KBM-7 (cell line): ENCODE results near the gene ETHE1.

Experiments
- DNase-seq: peaks from one replicate; pipeline ENCODE4 v3.0.0-alpha.2; 2015
- in situ Hi-C: fragments of 300-500 bp; cut with MboI; formaldehyde crosslinking; loops from 2 replicates; pipeline ENCODE4 v1.14.3; 2020; ENCODE audit warnings: low sequenced_read_pairs, low pct_unique_long_range_greater_than_20kb, mixed read lengths

Gene ETHE1, protein sequence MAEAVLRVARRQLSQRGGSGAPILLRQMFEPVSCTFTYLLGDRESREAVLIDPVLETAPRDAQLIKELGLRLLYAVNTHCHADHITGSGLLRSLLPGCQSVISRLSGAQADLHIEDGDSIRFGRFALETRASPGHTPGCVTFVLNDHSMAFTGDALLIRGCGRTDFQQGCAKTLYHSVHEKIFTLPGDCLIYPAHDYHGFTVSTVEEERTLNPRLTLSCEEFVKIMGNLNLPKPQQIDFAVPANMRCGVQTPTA

DNA sequence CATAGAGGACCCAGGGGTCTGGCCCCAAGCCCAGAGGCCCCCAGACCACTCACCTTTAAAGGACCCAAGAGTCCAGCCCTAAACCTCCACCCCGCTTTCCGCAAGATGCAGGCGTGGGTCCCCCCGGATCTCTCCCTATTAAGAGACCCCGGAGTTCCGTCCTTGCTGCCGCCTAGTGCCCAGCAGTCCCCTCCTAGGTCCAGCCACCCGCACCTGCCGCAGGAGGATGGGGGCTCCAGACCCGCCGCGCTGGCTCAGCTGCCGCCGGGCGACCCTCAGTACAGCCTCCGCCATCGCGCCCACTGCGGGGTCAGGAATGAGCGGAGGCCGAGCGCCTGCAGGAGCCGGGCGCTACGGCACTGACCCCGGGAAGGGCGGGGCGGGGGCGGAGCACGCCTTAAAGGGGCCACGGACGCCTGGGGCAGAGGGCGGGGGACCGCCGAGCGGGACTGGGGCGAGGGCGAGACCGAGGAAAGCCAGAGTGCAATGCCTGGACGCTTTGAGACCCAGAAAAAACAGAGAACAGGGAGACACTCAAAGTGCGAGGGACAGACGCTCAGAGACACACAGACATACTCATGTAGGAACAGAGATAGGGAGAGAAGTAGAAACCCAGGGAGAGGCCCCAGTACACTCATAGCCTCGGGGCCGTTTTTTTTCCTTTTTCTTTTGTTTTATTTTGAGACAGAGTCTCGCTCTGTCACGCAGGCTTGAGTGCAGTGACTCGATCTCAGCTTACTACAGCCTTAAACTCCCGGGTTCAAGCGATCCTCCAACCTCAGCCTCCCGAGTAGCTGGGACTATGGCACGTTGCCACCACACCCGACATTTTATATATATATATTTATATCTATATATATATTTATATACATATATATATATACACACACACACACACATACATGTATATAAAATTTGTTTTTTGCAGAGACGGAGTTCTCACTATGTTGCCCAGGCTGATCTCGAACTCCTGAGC, at the start of gene ETHE1:
ETHE1 (minus strand) TSS at position 318 of the 976 bp plus-strand sequence; CDS start at position 294, 24 bp downstream.
- peak; percentile 74 for DNase-seq
- in situ Hi-C loops = no loop called here

DNA sequence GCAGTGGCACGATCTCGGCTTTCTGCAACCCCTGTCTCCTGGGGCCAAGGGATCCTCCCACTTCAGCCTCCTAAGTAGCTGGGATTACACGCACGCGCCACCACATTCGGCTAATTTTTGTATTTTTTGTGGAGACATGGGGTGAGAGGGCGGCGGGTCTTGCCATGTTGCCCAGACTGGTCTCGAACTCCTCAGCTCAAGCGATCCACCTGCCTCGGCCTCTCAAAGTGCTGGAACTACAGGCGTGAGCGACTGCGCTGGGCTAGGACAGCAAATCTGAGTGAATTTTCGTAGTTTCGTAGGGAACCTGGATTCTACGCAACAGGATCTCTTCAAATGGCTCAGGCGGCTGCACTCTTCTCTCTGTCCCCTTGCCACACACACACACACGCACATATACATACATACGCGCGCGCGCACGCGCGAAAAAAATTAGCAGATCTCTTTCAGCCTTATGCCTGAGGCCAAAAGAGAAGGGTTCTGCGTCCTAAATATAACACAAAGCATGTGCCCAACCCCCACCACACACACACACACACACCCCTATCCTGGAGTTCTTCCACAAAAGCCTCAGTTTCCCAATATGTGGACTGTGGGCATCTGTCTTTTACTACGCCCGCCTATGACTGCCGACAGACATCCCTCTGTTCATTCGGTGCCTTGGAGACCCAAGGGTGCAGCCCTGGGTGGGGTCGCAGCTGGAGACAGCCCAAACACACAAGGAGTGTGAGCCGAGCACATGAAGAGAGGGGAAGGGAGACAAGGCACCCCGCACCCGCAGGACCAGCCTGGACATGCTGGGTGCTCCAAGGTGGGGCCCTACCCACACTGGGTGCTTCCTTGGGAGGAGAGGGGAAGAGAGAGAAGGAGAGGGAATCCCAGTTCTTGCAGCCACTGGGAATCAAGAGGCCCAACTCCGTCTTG, 49.2 kb upstream of the ETHE1 start:
- no peak for DNase-seq

DNA sequence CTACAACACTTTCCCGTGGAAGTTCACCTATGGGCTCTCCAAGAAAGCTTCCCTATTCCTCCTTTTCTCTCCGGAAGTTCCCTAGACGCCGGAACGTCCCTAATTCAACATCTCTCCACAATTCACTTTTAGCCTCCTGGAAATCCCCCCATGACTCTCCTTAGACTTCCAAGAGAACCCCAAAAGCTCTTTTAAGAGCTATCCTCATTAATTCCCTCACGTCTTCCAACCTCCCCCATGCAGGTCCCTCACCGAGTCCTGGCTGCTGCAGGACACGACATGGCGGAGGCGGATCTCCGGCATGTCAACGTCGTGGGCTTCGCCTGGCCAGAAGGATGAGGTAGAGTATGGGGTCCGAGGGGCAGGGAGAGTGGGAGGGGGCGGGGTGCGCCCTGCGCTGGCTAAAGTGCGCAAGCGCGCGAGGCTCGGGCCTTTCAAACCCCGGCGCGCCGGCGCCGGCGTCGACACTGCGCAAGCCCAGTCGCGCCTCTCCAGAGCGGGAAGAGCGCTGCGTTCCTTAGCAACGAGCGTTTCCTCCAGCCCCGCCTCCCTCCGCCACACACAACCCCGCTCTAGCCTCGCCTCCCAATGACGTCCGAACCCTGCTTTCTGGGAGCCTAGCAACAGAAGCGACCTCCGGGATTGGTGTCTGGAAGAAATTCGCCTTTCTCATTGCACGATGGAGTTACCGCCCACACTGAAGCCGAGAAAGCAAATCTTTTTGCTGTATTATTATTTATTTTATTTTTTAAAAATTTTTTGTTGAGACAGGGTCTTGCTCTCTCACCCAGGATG, 48.4 kb upstream of the ETHE1 start, which contains the start of the genes PINLYP and XRCC1:
PINLYP (plus strand) TSS at position 646 of the 795 bp plus-strand sequence. CDS start 1,391 bp downstream, outside the sequence.
XRCC1 (minus strand) TSS at position 372 of the 795 bp plus-strand sequence; CDS start at position 303, 69 bp downstream.
- DNase-seq = peak; percentile 99
- in situ Hi-C loops = no loop called here

More for the DNA sequence above, 49.2 kb upstream of the ETHE1 start:
- in situ Hi-C loops = no loop called here

DNA sequence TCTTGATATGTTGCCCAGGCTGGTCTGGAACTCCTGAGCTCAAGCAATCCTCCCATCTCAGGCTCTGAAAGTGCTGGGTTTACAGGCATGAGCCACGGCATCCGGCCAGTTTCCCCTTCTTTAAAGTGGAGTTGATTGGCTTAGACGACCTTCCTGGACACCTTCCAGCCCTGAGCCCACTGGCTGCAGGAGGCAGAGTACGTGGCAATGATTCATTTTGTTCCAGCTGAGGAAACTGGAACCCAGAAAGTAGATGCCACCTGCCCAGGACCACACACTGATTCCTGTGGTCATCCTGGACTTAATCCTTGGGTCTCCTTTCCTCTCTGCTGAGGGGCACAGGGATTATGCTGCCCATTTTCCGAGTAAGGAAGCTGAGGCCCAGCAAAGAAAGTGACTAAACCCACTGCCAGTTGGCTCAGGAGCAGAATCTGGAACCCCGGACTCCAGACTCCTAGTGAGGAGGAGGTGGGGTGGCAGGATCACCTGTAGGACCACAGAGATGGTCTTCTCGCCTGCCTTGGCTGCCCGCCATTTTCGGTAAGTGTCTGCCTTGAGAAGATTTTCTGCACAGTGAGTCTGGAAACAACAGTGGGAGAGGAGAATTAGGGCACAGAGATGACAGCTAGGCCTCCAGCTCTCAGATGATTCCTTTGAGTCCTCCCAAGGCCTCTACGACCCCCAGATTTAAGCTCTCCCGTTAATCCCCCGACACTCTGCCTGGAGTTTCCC, 47.6 kb upstream of the ETHE1 start:
- in situ Hi-C loops = no loop called here
- no peak for DNase-seq

DNA sequence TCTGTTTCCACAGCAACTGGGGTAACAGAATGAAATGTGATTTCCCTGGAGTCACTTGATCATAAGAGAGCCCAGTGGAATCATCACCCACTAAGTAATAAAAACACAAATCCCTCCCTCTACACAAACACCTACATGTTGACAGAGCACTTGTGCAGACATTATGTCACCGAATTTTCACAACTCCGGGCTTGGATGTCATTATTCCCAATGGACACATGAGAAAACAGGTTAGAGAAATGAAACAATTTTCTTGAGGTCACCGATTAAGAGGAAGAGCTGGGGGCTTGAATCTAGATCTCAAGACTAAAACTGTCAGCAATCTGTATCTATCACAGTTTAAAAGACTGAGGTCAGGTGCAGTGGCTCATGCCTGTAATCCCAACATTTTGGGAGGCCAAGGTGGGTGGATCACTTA, 45.2 kb upstream of the ETHE1 start:
- in situ Hi-C loops = no loop called here
- no peak for DNase-seq

DNA sequence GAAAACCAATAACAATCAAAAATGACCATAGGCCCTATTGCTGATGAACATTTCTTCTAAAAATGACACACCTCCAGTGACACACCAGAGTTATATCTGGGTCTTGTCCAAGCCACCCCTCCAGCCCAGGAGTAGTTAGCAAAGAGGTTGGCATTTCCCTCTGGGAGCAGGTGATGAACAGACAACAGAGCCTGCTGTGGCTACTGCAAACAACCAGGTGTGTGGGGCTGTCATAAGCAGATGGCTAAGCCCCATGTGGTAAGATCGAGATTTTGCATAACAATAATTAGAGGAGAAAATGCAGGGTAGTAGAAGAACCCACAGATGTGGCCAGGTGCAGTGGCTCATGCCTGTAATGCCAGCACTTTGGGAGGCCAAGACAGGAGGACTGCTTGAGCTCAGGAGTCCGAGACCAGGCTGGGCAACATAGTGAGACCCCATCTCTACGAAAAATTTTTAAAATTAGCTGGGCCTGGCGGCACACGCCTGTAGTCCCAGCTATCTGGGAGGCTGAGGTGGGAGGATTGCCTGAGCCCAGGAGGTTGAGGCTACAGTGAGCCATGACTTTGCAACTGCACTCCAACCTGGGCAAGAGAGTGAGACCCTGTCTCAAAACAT, 43.3 kb upstream of the ETHE1 start:
- DNase-seq = no peak
- in situ Hi-C loops = no loop called here

DNA sequence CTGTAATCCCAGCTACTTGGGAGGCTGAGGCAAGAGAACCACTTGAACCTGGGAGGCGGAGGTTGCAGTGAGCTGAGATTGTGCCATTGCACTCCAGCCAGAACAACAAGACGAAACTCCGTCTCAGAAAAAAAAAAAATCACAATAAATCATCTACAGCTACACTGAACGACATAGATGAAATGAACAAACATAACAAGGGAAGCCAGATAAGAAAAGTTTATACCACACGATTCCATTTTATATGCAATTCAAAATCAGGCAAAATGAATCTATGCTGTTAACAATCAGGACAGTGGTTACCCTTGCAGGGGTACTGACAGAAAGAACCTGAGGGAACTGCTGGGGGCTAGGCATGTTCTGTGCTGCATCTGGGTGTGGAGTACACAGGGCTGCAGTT, 42.7 kb upstream of the ETHE1 start:
- no peak for DNase-seq
- in situ Hi-C loops = no loop called here

DNA sequence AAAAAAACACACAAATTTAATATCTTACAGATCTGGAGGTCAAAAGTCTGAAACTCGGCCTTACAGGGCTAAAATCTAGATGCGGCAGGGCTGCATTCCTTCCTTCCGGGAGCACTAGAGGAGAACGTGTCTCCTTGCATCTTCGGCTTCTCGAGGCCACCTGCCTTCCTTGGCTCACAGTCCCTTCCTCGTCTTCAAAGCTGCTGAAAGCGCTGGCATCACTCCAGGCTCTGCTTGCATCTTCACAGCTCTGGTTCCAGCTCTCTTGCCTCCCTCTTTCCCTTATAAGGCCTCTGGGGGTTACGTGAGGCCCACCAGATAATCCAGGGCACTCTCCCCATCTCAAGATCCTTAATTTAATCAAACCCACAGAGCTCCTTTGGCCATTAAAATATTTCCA, 37.8 kb upstream of the ETHE1 start:
- in situ Hi-C loops = no loop called here
- DNase-seq = no peak

DNA sequence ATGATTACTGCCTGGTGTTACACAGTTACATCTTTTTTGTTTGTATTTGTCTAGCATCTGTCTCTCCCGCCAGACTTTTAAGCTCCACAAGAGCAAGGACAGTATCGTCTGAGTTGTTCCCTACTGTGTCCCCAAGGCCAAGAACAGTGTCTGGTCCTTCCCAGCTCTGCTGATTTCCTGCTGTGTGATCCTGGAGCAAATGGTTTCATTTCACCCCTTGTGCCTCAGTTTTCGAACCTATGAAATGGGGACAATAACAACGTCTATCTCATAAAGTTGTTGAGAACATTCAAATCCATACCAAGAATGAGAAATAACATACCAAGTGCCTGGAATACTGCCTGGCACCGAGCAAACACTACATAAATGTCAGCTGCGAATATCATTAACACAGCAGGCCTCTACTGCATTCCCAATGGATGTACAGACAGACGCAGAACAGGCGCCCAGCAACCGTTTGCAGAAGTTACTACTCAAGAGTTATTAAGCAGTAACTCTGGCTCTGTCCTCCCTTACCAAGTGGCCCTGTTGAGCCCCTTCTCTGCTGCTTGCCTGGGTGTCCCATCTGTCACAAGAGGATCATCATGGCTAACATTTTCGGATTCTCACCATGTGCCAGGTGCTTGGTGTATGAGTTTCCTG, 36.9 kb upstream of the ETHE1 start:
- in situ Hi-C loops = no loop called here
- DNase-seq = no peak

DNA sequence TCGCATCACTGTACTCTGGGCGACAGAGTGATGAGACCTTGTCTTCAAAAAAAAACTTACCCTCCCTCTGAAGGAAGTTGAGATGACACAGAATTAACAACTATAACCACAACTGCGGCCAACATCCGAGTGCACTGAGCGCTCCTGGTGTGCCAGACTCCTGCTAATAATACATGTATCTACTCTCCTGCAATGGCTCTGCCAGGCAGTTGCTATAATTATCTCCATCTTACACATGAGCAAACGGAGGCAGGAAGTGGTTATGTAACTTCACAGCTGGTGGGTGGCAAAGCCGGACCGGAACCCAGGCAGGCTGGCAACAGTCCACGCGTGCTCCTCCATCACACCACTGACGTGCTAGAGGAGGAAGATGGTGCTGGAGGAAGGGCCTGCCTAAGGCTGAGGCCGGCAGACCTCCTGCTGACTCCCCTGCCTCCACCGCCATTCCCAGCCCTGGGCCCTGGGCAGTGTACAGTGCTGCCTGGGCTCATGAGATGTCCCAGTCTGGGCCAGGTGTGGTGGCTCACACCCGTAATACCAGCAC, 35.8 kb upstream of the ETHE1 start:
- peak; percentile 99 for DNase-seq
- in situ Hi-C loops = no loop called here

DNA sequence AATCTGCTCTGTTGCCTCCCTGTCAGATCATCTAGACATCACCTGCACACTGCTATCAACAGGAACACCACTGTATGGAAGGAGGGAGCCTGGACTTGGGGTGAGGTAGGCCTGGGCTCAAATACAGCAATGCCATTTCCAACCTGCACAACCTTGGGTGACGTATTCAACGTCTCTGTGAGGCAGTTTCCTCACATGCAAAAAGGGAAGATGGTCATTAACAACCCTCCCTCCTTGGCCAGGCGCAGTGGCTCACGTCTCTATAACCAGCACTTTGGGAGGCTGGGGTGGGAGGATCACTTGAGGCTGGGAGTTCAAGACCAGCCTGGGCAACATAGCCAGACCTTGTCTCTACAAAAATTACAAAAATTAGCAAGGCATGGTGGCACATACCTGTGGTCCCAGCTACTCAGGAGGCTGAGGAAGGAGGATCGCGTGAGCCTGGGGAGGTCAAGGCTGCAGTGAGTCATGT, 35.3 kb upstream of the ETHE1 start:
- DNase-seq = no peak
- in situ Hi-C loops = no loop called here

DNA sequence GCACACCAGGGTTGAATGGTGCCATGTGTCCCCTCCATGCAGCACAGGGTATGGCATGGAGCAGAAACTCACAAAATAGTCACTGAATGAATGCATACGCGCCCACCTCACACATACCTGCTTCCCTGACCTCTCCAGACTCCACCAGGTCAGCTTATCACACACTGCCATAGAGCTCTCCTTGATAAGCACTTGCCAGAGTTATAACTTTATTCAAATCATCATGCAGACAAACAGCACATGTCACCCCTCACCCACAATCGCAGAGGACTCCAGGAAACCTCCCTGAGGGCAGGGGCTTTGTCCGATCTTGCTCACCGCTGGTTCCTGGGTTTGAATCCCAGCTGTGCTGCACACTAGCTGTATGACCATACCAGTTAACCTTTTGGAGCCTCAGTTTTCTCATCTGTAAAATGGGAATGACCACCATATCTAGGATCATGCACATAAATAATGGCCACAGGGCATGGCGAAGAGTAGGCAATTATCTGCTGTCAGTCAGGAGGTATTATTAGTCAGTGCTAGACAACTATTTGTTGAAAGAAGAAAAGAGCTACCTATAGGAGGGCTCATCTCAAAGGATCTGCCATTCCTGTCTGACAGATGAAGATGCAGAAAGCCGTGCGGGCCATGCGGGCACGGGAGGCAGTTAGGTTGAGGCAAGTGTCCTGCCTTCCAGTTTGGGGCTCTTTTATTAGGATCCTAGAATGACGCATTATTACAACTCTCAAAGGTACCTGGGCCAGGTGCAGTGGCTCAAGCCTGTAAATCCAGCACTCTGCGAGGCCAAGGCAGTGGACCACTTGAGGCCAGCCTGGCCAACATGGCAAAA, 34.4 kb upstream of the ETHE1 start:
- DNase-seq = no peak
- in situ Hi-C loops = no loop called here

DNA sequence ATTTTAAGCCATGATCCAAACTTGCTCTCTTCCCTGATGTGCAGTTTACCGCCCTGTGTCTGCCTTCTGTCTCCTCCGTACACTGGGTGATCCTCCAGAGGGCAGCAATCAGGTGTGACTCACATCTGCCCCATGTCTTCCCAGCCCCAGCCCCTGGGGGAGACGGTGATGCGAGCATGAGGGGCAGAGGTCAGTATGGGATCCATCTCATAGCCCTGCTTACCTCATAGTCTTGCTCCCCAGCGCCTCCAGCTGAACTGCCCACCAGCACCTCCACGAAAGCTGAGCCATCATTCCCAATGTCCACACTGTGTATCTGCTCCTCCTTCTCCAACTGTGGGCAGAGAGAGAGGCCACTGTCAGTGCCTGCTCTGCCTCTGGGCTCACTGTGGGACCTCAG, 33.7 kb upstream of the ETHE1 start:
- DNase-seq = no peak
- in situ Hi-C loops = no loop called here

DNA sequence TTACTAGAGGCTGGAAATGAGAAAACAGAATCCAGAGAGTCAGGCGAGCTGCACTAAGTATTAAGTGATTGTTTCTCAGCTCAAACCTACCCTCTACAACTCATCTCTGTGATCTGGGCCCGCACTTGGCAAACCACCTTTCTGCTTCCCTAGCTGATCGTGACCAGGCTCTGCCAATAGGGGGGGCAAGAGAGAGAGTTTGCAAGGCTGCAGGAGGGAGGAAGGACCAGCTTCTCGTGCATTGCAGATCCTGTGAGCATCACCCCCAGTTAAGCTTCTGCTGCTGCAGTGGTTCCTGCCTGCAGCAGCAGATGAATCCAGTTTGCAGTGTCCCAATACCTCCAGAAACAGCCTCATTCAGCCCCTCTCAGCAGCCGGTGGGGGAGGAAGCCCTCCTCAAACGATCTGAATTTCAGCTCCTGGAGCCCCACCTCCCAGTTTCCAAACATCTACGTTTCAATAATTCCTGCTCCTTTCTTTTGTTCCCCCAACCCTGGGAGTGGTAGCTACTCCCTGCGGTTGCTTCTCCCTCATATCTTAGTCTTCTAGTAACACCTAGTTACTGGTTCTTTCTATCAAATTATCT, 28.3 kb upstream of the ETHE1 start:
- DNase-seq = peak; percentile 75
- in situ Hi-C loops = no loop called here

DNA sequence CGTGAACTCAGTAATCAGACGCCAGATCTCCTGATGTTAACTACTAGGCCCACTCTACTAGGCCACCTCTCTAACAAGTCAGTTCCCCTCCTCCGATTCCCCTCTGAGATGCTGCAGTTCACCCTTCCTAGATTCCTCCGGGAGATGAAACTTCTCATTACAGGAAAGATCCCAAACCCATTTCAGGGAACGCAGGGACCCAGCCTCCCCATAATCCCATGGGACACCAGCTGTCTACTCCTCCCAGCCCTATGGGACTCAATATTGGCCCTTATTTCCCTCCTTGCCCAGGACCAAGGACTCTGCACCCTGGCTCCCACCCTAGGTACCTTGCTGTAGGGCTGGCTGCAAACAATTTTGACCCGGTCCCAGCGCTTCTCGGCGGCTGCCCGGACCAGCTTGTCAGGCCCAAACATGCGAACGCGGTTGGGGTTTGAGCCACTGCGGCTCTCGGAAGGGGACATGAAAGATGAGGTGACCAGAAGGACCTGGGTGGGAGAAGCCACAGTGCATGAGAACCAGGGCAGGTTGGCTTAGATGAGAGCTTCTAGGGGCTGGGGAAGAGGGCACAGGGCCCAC, 27.4 kb upstream of the ETHE1 start:
- no peak for DNase-seq
- in situ Hi-C loops = no loop called here
